HG02623 (cell line): ENCODE data around the gene TANGO6.

ENCODE experiments used
- ATAC-seq: cut with Tn5 transposase; IDR thresholded peaks from one replicate; pipeline ENCODE4 v1.9.1; 2021; ENCODE audit warnings: moderate library complexity; ENCODE audit not compliant: unreplicated experiment

The TANGO6 gene

GRCh38 chr16:68999114-68999513 is 155.8 kb downstream of the TANGO6 start:
- no peak for ATAC-seq

GRCh38 chr16:69003500-69003899 is 160.2 kb downstream of the TANGO6 start:
- ATAC-seq = no peak

GRCh38 chr16:69005641-69006355 is 162.5 kb downstream of the TANGO6 start:
- no peak for ATAC-seq

GRCh38 chr16:69012906-69013305 is 169.6 kb downstream of the TANGO6 start:
- no peak for ATAC-seq

GRCh38 chr16:69013991-69014390 is 170.7 kb downstream of the TANGO6 start:
- no peak for ATAC-seq

GRCh38 chr16:69014811-69015210 is 171.5 kb downstream of the TANGO6 start:
- ATAC-seq = no peak

- no peak for ATAC-seq
Measured at GRCh38 chr16:69017036-69017783, 173.9 kb downstream of the TANGO6 start.

- ATAC-seq = no peak
Measured at GRCh38 chr16:69019811-69020210, 176.5 kb downstream of the TANGO6 start.

- no peak for ATAC-seq
Measured at GRCh38 chr16:69029121-69029520, 185.8 kb downstream of the TANGO6 start.

GRCh38 chr16:69031877-69032301 is 188.6 kb downstream of the TANGO6 start:
- ATAC-seq = no peak

GRCh38 chr16:69033151-69033949 is 190.0 kb downstream of the TANGO6 start:
- ATAC-seq = no peak

- ATAC-seq = no peak
Measured at GRCh38 chr16:69035375-69035774, 192.0 kb downstream of the TANGO6 start.

- no peak for ATAC-seq
Measured at GRCh38 chr16:69036399-69037091, 193.2 kb downstream of the TANGO6 start.

- ATAC-seq = no peak
Measured at GRCh38 chr16:69037373-69038160, 194.2 kb downstream of the TANGO6 start.

GRCh38 chr16:69039333-69039941 is 196.1 kb downstream of the TANGO6 start:
- ATAC-seq = no peak

GRCh38 chr16:69040144-69040909 is 197.0 kb downstream of the TANGO6 start:
- ATAC-seq = no peak

- no peak for ATAC-seq
Measured at GRCh38 chr16:69048328-69049120, 205.2 kb downstream of the TANGO6 start.

GRCh38 chr16:69049146-69049545 is 205.8 kb downstream of the TANGO6 start:
- no peak for ATAC-seq
